SU-DHL-6 (cell line): ENCODE measurements around the gene PAK2.

Experiments used
- H2AFZ ChIP-seq: fragments of 200-600 bp; sonication (generic); 2 replicates; pipeline ENCODE4 v1.6.1; 2014; ENCODE audit warnings: low read depth, mild to moderate bottlenecking, moderate library complexity, mixed read lengths, antibody characterized with exemption, low read length; ENCODE audit not compliant: severe bottlenecking
- H3F3A ChIP-seq: fragments of 200-600 bp; shearing (Covaris generic); 2 replicates; pipeline ENCODE4 v1.6.0; 2016; ENCODE audit warnings: antibody characterized with exemption, mild to moderate bottlenecking; ENCODE audit not compliant: insufficient read depth
- H3K27ac ChIP-seq: fragments of 200-600 bp; sonication (generic); 2 replicates; pipeline ENCODE4 v1.5.1; 2016; ENCODE audit warnings: low read depth, mild to moderate bottlenecking, low read length, moderate library complexity, mixed read lengths
- H3K27me3 ChIP-seq: fragments of 200-600 bp; sonication (generic), shearing (Covaris generic); 2 replicates; pipeline ENCODE4 v1.6.0; 2014; ENCODE audit warnings: mild to moderate bottlenecking, low read length
- H3K36me3 ChIP-seq: fragments of 200-600 bp; sonication (generic); 2 replicates; pipeline ENCODE4 v1.6.1; 2014; ENCODE audit warnings: mild to moderate bottlenecking, low read length, mixed read lengths
- H3K4me2 ChIP-seq: fragments of 300-600, 200-600 bp; shearing (Covaris generic), sonication (generic); 2 replicates; pipeline ENCODE4 v1.6.0; 2014; ENCODE audit warnings: low read length, low read depth, mild to moderate bottlenecking; ENCODE audit not compliant: poor library complexity, severe bottlenecking
- H3K4me3 ChIP-seq: fragments of 200-600 bp; sonication (generic); 2 replicates; pipeline ENCODE4 v1.5.1; 2014; ENCODE audit warnings: antibody characterized with exemption, low read length, mild to moderate bottlenecking, mixed read lengths; ENCODE audit not compliant: insufficient read depth, poor library complexity, severe bottlenecking
- H3K79me2 ChIP-seq: fragments of 200-600 bp; sonication (generic); 2 replicates; pipeline ENCODE4 v1.6.1; 2014; ENCODE audit warnings: mild to moderate bottlenecking, low read length, moderate library complexity; ENCODE audit not compliant: insufficient read depth
- H3K9ac ChIP-seq: fragments of 200-600 bp; sonication (generic); 2 replicates; pipeline ENCODE4 v1.7.0; 2014; ENCODE audit warnings: mild to moderate bottlenecking, low read length
- H3K9me2 ChIP-seq: fragments of 200-600 bp; sonication (generic); replicated peaks from 2 replicates; pipeline ENCODE4 v1.6.1; 2014; ENCODE audit warnings: low read length; ENCODE audit not compliant: insufficient read depth
- H3K9me3 ChIP-seq: fragments of 200-600 bp; sonication (generic); 2 replicates; pipeline ENCODE4 v1.6.1; 2014; ENCODE audit warnings: low read length, mixed read lengths; ENCODE audit not compliant: insufficient read depth
- H4K20me1 ChIP-seq: fragments of 200-600 bp; sonication (generic); 2 replicates; pipeline ENCODE4 v1.6.1; 2014; ENCODE audit warnings: low read depth, mild to moderate bottlenecking, antibody characterized with exemption, low read length, moderate library complexity, mixed read lengths
- CTCF ChIP-seq: fragments of 200-600 bp; sonication (generic); IDR thresholded peaks from one replicate; pipeline ENCODE4 v1.5.1; 2017; ENCODE audit warnings: antibody characterized with exemption, mild to moderate bottlenecking, low read length, moderate library complexity; ENCODE audit not compliant: insufficient read depth, poor library complexity, severe bottlenecking
- EZH2phosphoT487 ChIP-seq: fragments of 200-600 bp; sonication (generic), shearing (Covaris generic); conservative IDR thresholded peaks from 2 replicates; pipeline ENCODE4 v1.6.1; 2018; ENCODE audit warnings: mild to moderate bottlenecking, antibody characterized with exemption, low read length, moderate library complexity, mixed read lengths

Gene PAK2

GRCh38 chr3:196772102-196772501 lies 32.4 kb downstream of the PAK2 start:
- TF ChIP-seq EZH2phosphoT487, result no peak
- TF ChIP-seq CTCF, result no peak
- H2AFZ ChIP-seq, result no peak overlapping the region
- peaks cover 15% of the 10 kb centered on the region for H4K20me1 ChIP-seq
- H3K27me3 ChIP-seq, result no peaks in the 10 kb centered on the region
- H3K9me3 ChIP-seq, result no peaks in the 10 kb centered on the region
- H3K27ac ChIP-seq, result no peak overlapping the region
- no peak overlapping the region for H3K4me2 ChIP-seq
- H3K4me3 ChIP-seq, result no peak overlapping the region
- H3K9ac ChIP-seq, result no peak overlapping the region
- 0 out of 2 replicates have a peak, but pooled peaks cover 11% of the 10 kb centered on the region for H3F3A ChIP-seq
- no peaks in the 10 kb centered on the region for H3K9me2 ChIP-seq
- peaks cover 97% of the 10 kb centered on the region for H3K79me2 ChIP-seq
- no peaks in the 10 kb centered on the region for H3K36me3 ChIP-seq

- Histone ChIP-seq H3K27me3 (no peaks in the 10 kb centered on the region), H4K20me1 (peaks cover 15% of the 10 kb centered on the region), H2AFZ (no peak overlapping the region), H3K9ac (no peak overlapping the region), H3K9me3 (no peaks in the 10 kb centered on the region), H3K4me3 (no peak overlapping the region), H3K27ac (no peak overlapping the region), H3K36me3 (no peaks in the 10 kb centered on the region), H3K79me2 (peaks cover 97% of the 10 kb centered on the region), H3F3A (0 out of 2 replicates have a peak, but pooled peaks cover 11% of the 10 kb centered on the region), H3K4me2 (no peak overlapping the region), H3K9me2 (no peaks in the 10 kb centered on the region)
- no peak for TF ChIP-seq EZH2phosphoT487
- no peak for TF ChIP-seq CTCF
Observed at GRCh38 chr3:196772897-196773296, 33.2 kb downstream of the PAK2 start.

- Histone ChIP-seq H3K27ac (no peak overlapping the region), H3F3A (0 out of 2 replicates have a peak, but pooled peaks cover 11% of the 10 kb centered on the region), H3K4me2 (no peak overlapping the region), H3K9me2 (no peaks in the 10 kb centered on the region), H3K9ac (no peak overlapping the region), H3K4me3 (no peak overlapping the region), H3K36me3 (peaks cover 7% of the 10 kb centered on the region; the same call in 1 of the 2 replicates), H4K20me1 (peaks cover 15% of the 10 kb centered on the region), H3K9me3 (peaks cover 4% of the 10 kb centered on the region; the same call in 1 of the 2 replicates), H3K79me2 (peaks cover 97% of the 10 kb centered on the region), H3K27me3 (no peaks in the 10 kb centered on the region), H2AFZ (no peak overlapping the region)
- TF ChIP-seq EZH2phosphoT487, result no peak
- TF ChIP-seq CTCF, result no peak
Observed at GRCh38 chr3:196774191-196774820, 34.6 kb downstream of the PAK2 start.
